Measurements from ENCODE around the gene ATN1.

Gene ATN1

GRCh38 chr12:6956021-6956727 is 28.4 kb downstream of the ATN1 start:
- no peak for DNase-seq (ENCODE audit: low read depth in 1 of 2, low spot score in 1 of 2)

DNA sequence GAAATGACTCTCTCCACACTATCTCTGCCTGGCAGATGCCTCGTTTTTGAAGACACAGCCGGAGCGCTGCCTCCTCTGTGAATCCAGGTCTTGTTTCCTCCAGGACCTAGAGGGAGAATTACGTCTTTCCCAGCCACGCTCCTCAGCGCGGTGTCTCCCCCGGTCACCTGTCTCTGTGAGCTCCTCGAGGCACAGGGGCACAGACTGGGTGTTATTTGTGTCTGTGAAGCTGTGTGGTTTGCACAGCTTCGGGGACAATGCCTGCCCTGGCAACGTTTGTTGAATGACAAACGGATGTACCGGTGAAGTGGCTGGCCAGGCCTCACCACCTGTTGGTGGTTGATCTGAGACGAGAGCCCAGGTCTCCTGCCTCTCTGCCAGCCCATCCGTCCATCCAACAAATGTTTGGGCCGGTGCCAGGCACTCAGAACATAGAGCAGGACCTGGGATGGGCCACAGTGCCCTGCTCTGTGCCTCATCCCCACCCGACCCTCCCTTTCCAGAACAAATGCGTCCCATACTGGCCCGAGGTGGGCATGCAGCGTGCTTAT is 29.5 kb downstream of the ATN1 start:
- no peak for DNase-seq (ENCODE audit: low read depth in 1 of 2, low spot score in 1 of 2)

DNA sequence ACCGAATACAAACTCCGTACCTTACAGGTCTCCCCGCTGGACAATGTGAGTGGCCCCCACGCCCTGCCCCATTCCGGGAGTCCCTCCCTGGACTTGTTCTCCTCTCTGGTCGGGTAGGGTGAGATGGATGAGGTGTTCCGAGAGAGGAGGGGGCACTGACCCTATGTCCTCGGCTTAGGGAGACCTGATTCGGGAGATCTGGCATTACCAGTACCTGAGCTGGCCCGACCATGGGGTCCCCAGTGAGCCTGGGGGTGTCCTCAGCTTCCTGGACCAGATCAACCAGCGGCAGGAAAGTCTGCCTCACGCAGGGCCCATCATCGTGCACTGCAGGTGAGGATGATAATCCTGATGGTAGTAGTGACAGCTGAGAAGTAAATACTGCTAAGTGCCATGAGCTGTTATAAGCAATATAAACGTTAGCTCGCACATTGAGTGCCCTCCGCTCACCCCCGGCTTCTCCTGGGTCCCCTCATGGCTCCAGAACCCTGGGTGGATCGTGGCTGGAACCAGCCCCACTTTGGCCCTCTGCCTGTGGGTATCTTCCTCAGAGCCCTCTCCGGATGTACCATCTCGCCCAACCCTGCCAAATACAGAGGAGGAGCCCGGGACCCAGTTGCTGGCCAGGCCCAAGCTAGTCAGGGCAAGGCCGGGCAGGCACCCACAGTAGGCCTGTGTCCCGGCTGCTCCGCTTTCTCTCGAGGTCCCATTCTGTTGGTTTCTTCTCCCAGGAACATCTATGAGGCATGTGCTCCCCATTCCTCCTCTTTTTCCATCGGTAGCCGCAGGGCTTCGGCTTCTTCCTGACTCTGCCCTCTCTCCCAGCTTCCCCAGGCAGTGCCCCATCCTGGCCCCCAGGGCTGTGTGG is 30.2 kb downstream of the ATN1 start:
- DNase-seq (ENCODE audit: low read depth in 1 of 2, low spot score in 1 of 2) = no peak

- no peak for DNase-seq (ENCODE audit: low read depth in 1 of 2, low spot score in 1 of 2)
These were observed 30.9 kb downstream of the ATN1 start for GRCh38 chr12:6958609-6959057.

GRCh38 chr12:6959058-6959804 is 31.5 kb downstream of the ATN1 start:
- DNase-seq (ENCODE audit: low read depth in 1 of 2, low spot score in 1 of 2) = peak in 1 of 2 donors; percentile 74

DNA sequence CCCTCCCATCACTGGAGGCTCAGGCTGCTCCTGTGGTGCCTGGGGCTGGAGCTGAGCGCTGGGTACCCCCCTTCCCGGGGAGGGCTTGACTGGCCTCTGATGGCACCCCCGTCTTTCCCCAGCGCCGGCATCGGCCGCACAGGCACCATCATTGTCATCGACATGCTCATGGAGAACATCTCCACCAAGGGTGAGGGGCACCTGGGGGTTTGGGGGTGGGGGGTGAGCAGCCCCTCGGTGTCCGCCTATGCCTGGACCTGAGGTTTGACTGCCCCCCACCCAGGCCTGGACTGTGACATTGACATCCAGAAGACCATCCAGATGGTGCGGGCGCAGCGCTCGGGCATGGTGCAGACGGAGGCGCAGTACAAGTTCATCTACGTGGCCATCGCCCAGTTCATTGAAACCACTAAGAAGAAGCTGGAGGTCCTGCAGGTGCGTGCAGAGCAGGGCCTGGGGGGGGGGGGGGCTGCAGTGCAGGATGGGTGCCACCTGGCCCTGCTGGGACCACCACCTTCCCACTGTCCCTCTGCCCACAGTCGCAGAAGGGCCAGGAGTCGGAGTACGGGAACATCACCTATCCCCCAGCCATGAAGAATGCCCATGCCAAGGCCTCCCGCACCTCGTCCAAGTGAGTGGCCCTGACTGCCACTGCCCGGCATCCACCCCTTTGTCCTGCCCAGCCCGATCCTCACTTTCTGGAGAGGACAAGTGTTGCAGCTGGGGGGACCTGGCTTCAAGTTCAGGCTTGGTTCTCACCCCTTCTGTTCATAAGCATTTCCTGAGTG is 32.2 kb downstream of the ATN1 start:
- DNase-seq (ENCODE audit: low read depth in 1 of 2, low spot score in 1 of 2) = no peak

DNA sequence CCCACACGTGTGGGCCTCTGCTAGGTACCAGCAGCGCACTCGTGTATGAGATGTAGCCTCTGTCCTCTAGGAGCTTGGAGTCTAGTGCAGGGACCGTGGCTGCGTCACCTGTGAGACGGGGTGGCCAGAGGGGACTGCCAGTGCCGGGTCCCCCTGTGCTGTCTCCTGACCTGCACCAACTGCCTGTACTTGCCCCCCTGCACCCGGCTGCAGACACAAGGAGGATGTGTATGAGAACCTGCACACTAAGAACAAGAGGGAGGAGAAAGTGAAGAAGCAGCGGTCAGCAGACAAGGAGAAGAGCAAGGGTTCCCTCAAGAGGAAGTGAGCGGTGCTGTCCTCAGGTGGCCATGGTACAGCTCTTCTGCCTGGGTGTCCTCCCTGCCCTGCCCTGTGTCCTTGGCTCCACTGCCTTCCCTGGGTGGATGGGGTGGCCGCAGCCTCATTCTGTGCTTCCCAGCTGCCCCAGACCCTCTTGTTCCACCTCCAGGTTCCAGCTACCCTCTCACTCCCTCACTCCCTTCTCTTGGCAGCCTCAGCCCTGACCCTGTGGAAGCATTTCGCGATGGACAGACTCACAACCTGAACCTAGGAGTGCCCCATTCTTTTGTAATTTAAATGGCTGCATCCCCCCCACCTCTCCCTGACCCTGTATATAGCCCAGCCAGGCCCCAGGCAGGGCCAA is 33.0 kb downstream of the ATN1 start:
- no peak for DNase-seq (ENCODE audit: low read depth in 1 of 2, low spot score in 1 of 2)

DNA sequence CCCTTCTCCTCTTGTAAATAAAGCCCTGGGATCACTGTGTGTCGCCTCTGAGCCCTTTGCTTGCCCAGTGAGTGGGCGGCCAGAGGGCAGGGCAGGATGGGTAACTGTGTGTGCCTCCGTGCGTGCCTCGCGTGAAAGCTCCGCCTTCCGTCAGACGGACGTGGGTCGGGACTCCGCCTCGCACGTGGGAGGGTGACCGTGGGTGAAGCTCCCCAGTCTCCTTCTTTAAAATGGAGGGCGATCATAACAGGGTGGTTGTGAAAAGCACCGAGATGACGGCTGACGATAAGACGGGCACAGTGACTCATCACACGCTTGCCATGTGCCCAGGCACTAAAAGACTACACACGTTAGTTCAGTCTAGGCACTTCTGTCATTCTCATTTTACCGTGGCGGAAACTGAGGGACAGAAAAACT is 33.5 kb downstream of the ATN1 start:
- peak; percentile 88 to 93 for DNase-seq (ENCODE audit: low read depth in 1 of 2, low spot score in 1 of 2)

DNA sequence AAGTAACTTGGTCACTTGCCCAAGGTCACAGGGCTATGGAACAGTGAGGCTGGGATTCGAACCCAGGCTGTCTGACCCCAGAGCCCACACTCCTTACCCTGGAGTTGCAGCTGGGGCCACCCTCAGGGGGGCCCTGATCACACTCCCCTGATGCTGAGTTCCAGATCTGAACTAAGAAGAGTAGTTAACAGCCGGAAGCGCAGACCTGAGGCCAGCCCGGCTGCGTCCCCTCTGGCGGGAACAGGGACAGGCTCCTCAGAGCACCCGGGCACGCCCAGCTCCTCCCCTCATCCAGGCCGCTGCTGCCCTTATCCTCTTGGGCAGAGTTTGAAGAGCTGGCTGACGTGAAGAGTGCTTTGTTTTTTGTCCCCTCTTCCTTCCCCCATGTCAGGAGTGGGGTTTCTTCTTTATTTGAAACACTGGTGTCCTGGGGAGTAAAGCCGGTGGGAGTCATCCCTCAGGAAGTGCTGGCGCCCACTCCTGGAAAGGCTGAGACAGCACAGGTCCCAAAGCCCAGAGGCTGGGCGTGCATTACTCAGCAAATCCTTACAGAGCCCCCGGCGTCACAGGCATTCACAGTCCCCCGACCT is 34.0 kb downstream of the ATN1 start:
- no peak for DNase-seq (ENCODE audit: low read depth in 1 of 2, low spot score in 1 of 2)

DNA sequence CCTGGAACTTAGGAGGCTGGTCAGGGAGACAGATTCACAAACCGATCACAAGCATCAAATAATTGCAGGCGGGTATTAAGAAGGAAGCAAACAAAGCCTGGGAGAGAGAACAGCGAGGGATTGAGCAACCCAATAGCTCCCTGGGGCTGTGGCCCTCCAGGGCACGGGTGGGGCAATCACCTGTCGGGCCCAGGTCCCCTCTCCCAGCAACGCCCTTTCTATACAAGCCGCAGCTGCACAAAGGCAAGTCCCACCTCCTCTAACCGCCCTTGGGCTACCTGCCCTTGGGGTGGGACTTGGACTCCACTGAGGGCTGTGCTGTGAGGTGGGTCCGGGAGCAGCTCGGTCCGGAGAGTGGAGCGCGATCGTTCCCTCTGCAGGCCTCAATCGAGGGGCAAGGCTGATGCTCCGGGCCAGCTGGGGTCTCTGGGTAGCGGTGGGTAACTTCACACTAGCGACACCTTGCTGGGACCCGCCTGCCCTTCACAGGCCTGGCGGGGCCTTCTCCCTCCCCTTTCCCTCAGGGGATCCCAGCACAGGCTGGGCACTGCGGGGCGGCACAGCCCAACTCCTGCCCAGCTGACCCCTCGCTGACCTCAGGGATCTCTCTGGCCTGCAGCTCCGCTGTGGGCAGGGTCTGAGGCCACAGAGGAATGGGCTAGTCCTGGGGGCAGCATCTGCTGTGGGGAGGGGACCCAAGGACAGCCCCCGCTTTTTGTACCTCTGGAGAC is 34.7 kb downstream of the ATN1 start:
- no peak for DNase-seq (ENCODE audit: low read depth in 1 of 2, low spot score in 1 of 2)

GRCh38 chr12:6963016-6963731 is 35.4 kb downstream of the ATN1 start:
- DNase-seq (ENCODE audit: low read depth in 1 of 2, low spot score in 1 of 2) = no peak

GRCh38 chr12:6963791-6964413 is 36.1 kb downstream of the ATN1 start:
- DNase-seq (ENCODE audit: low read depth in 1 of 2, low spot score in 1 of 2) = no peak

GRCh38 chr12:6964605-6965025 is 36.9 kb downstream of the ATN1 start:
- DNase-seq (ENCODE audit: low read depth in 1 of 2, low spot score in 1 of 2) = no peak

DNA sequence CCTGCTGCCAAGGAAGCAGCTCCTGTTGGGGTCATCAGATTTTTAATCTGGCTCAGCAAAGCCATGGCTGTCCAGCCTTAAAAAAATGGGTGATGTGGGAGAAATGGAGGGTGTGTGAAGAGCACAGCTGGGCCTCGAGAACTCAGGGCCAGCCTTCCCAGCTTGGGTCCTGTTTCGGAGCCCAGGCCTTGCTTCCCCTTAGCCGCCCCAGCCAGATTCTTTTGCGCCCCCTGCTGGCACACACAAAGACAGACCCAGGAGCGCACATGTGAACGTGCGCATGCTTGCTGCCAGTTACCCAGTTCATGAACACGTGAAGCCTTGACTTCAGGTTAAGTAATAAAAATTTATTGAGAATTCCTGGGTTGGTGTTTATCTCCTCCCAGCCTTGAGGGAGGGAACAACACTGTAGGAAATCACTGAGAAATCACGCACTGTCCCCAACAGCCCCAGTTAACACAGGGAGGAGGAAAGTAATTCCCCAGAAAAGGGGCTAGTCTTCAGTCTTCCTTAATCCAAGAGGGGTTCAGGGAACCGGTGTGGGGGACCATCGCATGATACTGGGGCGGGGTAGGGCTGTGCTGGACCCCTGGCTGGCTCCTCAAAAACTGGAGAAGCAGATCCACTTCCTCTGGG is 37.4 kb downstream of the ATN1 start:
- peak; percentile 79 to 86 for DNase-seq (ENCODE audit: low read depth in 1 of 2, low spot score in 1 of 2)

- no peak for DNase-seq (ENCODE audit: low read depth in 1 of 2, low spot score in 1 of 2)
These were observed 38.0 kb downstream of the ATN1 start for GRCh38 chr12:6965714-6966113.

DNA sequence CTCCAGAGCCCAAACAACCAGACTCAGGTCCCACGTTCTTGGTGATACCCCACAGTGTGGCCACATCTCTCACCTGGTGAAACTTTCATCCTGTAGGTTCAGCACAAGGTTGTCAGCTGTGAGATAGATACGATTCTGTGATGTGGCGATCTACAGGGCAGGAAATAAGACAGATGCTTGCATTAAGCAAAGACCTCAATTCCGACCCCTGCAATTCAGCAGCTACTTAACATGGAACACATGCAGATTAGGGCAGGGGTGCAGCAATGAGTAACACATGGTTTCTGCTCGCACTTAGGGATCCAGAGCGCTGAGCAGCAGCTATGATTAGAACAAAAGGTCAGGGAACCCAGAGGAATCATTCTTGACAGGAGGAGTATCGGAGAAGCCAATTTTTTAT is 38.6 kb downstream of the ATN1 start:
- no peak for DNase-seq (ENCODE audit: low read depth in 1 of 2, low spot score in 1 of 2)

DNA sequence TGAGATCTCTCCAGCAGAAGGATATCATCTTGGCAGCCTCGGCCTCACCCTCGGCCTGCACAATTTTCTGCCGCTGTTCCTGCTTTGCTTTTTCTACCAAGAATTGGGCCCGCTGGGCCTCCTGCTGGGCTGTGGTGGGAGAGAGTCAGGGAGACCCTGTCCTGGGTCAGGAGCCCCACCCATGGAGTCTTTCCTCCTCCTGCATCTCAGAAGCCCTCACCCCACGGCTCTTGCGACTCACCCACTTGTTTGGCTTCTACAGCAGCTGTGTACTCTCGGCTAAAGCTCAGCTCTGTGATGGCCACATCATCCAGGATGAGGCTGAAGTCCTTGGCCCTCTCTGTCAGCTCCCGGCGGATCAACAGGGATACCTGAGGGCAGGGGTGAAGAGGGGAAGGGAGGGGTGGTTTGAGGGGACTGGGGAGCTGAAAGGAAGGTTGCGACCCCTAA is 39.9 kb downstream of the ATN1 start:
- DNase-seq (ENCODE audit: low read depth in 1 of 2, low spot score in 1 of 2) = no peak

Measured in activated CD4-positive, alpha-beta T cell treated with anti-CD3 and anti-CD28 coated beads, Interleukin-2, amount 50 U/mL, for 24 hours (primary cell).